HG03097 (cell line): ENCODE data around the gene C1orf198.
A peak's percentile ranks its signal among the peaks of the same experiment; 100 is the strongest.

Experiments
- ATAC-seq: cut with Tn5 transposase; IDR thresholded peaks from one replicate; pipeline ENCODE4 v1.9.1; 2021; ENCODE audit not compliant: unreplicated experiment, low FRiP score

The C1orf198 gene

DNA sequence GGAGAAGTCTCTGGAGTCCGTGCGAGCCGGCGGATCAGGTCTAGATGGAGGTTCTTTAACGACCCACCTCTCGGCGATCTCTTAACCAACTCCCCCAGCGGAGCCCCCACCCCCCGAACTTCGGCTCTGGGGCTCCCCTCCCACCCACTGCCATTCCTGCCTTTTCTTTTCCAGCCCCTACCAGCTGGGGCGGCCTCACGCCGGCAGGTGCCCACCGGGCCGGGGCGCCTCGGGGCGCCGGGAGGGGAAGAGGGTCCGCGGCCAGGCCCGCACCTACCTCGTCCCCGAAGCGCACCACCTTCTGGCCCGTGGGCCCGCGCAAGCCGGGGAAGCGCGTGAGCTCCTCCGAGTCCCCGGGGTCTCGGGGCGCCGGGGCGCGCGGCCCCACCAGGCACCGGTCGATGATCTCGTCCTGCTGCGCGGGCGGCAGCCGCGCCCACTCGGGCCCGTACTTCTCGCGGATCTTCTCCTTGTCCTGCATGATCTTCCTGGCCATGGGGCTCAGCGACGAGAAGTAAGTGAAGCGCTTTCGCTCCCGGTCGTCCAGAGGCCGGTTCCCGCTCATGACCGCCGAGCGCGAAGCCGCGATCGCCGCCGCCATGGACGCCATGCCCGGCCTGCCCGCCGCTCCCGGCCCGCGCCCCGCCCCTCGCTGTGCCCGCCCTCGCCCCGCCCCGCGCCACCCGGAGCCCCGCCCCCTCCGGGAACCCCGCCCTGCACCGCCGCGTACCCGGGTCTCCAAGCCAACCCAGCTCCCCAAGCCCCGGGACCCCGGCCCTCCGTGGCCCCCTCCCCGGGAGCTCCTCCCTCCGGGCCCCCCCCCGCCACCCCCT lies at the start of gene C1orf198:
C1orf198 (minus strand) TSS at position 619 of the 833 bp plus-strand sequence; CDS start at position 610, 9 bp downstream.
- peak; percentile 74 for ATAC-seq

DNA sequence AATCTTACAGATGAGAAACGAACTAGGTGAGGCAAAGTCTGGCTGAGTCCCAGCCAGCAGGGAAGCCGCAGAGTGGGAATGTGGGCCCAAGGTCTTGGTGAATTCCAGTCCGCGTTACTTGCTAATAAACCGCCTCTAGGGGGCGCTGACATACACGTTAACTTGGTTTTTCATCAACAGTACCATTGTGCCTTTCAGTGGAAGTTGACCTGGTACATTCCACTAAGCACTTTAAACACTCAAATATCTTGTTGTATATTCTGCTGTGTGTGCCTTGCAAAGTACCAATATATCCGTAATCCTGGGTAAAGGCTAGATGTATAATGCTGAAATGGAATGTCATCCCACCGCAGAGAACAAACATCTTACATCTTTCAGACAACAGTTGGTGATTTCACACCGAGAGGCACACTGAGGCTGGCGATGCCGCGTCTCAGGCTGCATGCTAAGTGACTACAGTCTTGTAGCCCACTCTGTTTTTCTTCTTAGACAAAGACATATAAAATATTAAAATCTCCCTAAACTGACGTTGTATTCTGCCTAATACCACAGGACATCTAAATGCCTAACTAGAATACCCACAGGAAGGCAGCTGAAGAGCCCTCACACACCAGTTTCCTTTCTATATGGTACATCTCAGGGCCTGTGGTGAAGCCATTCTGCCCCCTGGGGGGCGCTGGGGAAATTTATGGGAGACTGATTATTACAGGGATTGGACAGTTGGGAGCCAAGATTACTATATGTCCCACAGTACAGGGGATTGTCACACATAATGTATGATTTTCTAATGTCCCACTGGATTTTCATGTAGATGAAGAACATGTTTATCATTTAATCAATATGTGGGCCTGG lies 49.2 kb upstream of the C1orf198 start:
- no peak for ATAC-seq

DNA sequence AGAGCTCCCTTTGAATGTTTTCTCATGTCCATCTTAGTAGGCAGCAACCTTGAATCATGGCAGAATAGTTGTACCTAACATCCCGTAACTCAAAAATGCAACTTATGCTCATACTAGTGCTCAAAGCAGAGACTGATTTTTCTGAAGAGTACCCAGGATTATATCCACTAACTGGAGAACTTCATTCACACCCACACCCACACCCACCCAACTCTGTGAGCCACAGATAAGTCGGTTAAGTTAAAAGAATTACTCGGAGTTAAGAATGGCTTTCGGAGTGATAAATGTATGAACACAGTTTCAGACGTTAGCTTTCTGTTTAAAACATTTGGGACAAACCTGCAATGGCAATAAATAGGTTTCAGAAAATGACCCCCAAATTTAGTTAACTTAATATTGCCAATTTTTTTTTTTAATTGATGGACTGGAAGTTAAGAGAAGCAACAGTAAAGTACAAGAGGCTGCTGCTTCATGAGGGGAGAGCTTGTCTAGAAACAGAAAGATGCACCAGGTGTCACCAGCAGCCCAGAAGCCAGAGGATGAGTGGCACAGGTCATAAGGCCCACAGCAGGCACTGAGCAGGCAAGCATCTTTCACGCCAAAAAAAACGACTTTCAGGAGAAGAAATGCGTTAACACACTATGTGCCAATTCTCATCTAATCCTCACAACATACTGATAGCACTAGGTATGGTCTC lies 48.4 kb upstream of the C1orf198 start:
- ATAC-seq: no peak

DNA sequence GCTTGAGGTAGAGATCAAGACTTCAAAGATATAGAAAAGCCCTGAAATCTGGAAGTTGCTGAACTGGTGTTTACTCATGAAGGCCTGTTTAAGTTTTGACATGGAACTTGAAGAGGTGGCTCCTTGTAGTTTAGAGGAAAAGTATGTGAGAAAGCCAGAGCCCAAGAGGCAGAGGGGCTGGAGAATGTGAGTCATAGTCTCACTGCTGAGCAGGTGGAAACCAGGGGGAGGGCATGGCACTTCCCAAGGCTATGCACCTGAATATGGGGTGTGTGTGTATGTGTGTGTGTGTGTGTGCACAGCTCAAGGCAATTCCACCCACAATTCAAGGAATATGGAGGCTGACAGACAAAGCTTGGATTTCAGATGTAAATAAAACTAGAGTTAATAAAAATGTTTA lies 46.8 kb upstream of the C1orf198 start:
- no peak for ATAC-seq

DNA sequence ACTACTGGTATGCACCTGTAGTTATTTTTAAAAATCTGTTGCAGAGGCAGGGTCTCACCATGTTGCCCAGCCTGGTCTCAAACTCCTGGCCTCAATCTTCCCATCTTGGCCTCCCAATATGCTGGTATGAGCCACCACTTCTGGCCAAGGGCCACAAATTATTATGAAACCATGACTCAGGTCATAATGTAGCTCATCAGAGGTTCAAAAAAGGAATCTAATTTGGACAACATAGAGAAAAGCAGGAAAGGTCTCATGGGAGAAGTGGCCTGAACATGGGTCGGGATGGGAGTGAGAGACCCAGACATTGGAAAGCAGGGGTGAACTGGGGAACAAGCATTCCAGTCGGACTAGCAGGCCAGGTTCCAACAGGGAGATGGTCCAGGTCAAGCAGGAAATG lies 45.2 kb upstream of the C1orf198 start:
- no peak for ATAC-seq

DNA sequence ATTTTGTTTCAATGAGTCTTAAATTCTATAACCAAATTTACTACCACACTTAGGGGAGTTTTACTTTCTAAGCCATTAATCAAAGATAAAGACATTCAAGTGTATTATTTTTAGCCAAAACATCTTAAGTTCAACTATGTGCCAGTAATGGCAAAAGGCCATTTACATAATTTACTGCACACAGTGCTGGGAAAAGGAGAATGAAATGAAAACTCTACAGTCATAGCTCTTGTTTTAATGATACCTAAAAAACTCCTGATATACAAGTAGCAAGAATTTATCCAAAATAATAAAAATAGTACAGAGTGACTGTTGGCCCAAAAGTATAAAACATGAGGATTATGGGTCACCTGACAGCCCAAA lies 42.4 kb upstream of the C1orf198 start:
- ATAC-seq: no peak

DNA sequence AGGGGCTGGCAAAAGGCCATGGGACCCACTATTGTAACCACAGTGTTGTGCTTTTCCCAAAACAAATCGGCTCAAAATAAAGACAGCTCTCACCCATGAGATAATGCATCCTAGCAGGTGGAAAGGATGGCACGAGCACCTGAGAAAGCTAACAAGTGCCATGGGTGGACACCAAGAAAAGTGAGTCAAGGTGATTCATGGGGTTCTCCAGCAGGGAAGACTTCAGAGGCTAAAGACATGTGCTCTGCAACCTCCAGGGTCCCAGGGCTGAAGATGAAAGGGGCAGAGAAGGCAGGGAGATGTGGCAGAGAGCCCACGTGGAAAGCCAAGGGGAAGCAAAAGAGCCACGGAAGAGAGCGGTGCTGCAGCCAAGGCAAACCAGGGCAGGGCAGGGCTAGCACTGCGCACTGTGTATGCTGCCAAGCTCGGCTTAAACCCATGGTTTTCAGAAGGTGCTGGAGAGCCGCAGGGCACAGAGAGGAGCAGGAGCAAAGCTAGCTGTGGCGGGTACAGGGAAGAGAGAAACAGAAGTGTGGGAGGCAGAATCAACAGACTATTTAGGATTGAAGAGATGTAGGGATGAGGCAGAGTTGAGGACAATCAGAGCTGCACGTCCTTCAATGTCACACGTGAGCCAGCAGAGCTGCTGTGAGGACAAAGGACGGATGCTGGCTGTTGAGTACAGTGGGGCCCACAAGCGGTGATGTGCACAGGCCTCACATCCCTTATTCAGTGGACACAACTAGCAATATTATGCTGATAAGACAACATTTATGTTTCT lies 41.8 kb upstream of the C1orf198 start:
- ATAC-seq: no peak

GRCh38 chr1:230907472-230908205 lies 39.3 kb upstream of the C1orf198 start:
- ATAC-seq: no peak

- ATAC-seq: no peak
Observed at GRCh38 chr1:230906226-230906625, 37.9 kb upstream of the C1orf198 start.

- no peak for ATAC-seq
Observed at GRCh38 chr1:230905733-230906132, 37.4 kb upstream of the C1orf198 start.

DNA sequence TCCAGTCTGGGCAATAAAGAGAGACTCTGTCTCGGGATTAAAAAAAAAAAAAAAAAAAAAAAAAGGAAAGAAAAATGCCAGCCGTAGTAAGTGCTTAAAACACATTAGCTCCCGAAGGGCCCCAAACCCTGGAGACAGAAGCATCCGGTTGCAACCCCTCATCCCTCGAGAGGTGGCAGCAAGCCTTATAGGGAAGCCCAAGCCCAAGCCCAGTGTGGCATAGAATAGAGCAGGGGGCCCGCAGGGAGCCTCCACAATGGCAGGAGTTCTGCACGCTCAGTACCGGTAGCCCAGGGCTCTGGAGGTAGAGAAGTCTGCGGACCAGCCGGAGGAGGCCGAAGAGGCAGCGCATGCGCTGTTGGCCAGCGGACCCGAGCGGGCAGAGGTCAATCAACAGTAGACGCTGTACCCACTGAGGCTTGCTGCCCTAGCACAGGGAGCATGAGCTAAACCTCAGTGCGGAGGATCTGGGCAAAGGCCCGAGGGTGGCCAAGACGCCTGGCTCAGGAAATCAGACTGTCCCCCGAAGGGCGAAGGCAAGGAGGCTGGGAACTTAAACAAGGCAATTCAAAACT lies 34.1 kb upstream of the C1orf198 start:
- no peak for ATAC-seq

- ATAC-seq: no peak
Observed at GRCh38 chr1:230901671-230902070, 33.4 kb upstream of the C1orf198 start.

DNA sequence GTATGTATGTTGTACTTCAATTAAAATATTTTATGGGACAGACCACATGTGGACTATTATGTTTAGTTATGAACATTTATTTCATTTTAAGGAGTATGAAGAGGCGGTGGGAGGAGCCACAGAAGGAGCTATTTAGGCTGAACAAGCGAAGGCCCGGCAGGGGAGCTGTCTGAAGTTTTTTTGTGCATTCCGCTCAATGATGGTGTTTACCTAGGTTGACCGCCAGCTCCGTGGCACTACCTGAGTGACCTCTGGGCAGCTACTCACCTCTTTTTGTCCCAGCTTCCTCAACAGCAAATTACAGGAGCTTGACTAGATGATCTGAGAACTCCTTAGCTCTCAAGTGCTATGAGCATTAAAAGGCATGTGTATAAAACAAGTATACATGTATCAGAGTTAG lies 32.7 kb upstream of the C1orf198 start:
- ATAC-seq: no peak

DNA sequence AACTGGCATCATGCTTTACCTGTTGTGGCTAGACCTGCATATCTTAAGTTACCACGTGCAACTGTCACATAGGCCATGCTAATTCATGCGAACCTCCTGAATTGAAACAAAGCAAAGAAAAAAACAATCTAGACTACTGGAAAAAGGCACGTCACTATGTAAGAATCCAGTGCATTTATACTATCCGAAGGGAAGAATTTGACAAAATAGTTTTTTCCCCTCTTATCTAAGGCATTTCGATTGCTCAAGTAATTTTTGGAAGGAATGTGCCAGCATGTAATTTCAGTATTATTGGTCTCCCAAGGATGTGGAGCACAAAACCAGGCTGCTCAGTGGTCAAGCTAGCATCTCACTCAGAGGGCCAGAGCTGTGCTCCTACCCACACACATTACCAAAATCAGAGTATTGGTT lies 31.5 kb upstream of the C1orf198 start:
- ATAC-seq: no peak

DNA sequence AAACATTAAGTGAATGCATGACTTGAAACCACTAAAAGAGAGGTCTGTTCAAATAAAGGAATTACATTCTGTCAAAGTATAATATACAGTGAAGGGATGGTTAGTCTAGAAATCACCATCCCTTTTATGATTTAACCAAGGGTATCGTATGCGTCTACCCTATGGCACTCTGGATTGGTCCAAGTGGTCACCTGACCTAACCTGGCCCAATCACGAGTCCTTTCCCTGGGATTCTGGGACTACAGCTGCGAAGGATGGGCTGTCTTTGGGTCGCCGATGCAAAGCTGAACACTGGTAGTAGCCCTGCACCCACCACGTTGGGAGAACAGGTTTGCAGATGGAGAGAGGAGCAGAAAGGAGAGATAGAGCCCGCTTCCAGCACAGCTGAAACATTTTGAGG lies 30.4 kb upstream of the C1orf198 start:
- no peak for ATAC-seq

DNA sequence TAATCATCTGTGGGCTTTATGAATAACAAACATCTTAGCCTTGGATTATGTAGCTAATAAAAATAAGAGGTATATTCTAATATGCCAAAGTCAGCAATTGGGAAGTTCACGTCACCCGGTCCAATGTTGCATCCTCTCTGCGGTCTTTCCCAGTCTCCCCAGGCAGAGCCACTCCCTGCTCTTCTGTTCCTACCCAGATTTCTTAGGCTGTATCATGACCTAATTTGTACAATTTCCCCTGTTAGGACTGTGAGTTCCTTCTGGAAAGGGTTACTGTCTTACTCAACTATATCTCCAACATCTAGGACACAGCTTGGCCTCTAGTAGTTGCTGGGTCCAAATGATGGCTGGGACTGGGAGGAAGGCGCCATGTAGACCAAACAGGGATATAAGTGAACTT lies 29.8 kb upstream of the C1orf198 start:
- ATAC-seq: no peak

DNA sequence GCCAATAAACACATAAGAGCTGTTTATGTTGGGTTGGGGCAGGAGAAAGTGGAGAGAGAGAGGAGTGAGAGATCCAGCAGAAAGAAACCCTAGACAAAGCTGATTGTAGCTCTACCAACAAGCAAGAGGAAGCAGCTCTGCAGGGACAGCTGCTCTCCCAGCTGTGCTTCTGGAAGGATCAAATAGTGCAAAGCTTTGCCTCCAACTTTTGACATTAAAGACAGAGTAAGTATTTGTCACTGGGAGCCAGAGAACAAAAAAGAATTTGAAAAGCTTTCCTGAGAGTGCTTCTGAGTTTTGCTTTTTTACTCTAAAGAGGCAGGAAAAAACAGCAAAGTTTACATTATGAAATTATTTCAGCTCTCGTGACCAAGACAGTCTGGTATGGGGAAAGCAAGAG lies 28.5 kb upstream of the C1orf198 start:
- no peak for ATAC-seq

DNA sequence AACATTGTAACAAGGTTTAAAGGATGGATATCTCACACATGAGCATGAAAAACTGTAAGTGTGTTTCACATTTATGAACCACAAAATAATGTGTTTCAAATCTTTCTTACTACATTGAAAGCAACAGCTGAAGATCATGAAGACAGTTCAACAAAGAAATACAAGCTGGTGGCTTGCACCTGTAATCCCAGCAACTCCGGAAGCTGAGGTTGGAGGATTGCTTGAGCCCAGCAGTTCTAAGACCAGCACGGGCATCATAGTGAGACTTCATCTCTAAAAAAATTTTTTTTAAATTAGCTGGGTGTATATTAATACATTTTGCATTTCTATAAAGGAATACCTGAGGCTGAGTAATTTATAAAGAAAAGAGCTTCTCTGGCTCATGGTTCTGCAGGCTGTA lies 27.1 kb upstream of the C1orf198 start:
- ATAC-seq: no peak

- ATAC-seq: no peak
Observed at GRCh38 chr1:230894664-230895063, 26.3 kb upstream of the C1orf198 start.
